ENCODE results near the gene PLEKHF1.

PLEKHF1 gene

GRCh38 chr19:29680447-29680846 lies 15.2 kb downstream of the PLEKHF1 start:
- DNase-seq: no peak

GRCh38 chr19:29680937-29681336 lies 15.7 kb downstream of the PLEKHF1 start:
- DNase-seq: no peak

- no peak for DNase-seq
Measured at GRCh38 chr19:29681422-29682235, 16.4 kb downstream of the PLEKHF1 start.

- DNase-seq: no peak
Measured at GRCh38 chr19:29682236-29682895, 17.1 kb downstream of the PLEKHF1 start.

GRCh38 chr19:29683009-29683408 lies 17.7 kb downstream of the PLEKHF1 start:
- DNase-seq: no peak

GRCh38 chr19:29685326-29685725 lies 20.1 kb downstream of the PLEKHF1 start:
- no peak for DNase-seq

GRCh38 chr19:29686285-29686805 lies 21.1 kb downstream of the PLEKHF1 start:
- no peak for DNase-seq

GRCh38 chr19:29687244-29687896 lies 22.1 kb downstream of the PLEKHF1 start:
- DNase-seq: no peak

- DNase-seq: no peak
Measured at GRCh38 chr19:29687897-29688728, 22.9 kb downstream of the PLEKHF1 start.

GRCh38 chr19:29690842-29691241 lies 25.6 kb downstream of the PLEKHF1 start:
- DNase-seq: no peak

GRCh38 chr19:29694161-29694560 lies 28.9 kb downstream of the PLEKHF1 start:
- DNase-seq: no peak

GRCh38 chr19:29694669-29695627 lies 29.7 kb downstream of the PLEKHF1 start:
- peak; percentile 90 for DNase-seq

GRCh38 chr19:29695765-29696564 lies 30.7 kb downstream of the PLEKHF1 start:
- no peak for DNase-seq

- DNase-seq: no peak
Measured at GRCh38 chr19:29696565-29696846, 31.2 kb downstream of the PLEKHF1 start.

GRCh38 chr19:29697523-29698261 lies 32.4 kb downstream of the PLEKHF1 start:
- no peak for DNase-seq

- DNase-seq: no peak
Measured at GRCh38 chr19:29699861-29700260, 34.6 kb downstream of the PLEKHF1 start.

- DNase-seq: no peak
Measured at GRCh38 chr19:29700498-29700897, 35.2 kb downstream of the PLEKHF1 start.

- DNase-seq: no peak
Measured at GRCh38 chr19:29702161-29702962, 37.1 kb downstream of the PLEKHF1 start.

- DNase-seq: no peak
Measured at GRCh38 chr19:29702963-29703320, 37.7 kb downstream of the PLEKHF1 start.

Measured in NCI-H2029 (cell line).